Body of pancreas (tissue), 4 donors: ENCODE measurements around the gene SUN5.

ENCODE experiments used
- CTCF ChIP-seq, 7 experiments: fragments of 450-650 bp in 4 of 7; fragments of 200-600 bp in 3 of 7; sonication (generic) in 3 of 7; IDR thresholded peaks; one replicate each; pipeline ENCODE4 v1.5.1; 2016 to 2019; ENCODE audit warnings: antibody characterized with exemption in 7 of 7
- POLR2A ChIP-seq, 3 donors: fragments of 450-650 bp; IDR thresholded peaks; one replicate each; pipeline ENCODE4 v1.6.1; 2016; ENCODE audit warnings: antibody characterized with exemption in 3 of 3, mild to moderate bottlenecking in 2 of 3

DNA sequence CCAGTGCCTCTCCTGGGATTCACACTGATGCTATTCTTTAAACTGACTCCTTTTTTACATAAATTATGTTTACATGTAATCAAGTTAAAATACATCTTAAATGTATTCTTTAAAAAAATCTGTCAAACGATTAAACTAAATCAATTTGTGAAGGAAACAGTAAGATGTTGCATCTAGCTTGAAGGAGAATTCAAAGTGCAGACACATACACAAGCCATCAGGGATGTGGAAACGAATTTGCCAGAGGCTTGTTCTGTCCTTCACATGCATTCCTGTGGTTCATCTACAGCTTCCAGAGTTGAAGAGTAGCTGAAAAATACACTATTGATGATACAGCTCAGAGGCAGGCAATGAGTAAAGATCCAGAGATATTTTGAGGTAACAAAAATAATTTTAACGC lies 42.2 kb upstream of the SUN5 start:
- TF ChIP-seq CTCF (IDR thresholded peaks at IDR 0.05) = no peak
- TF ChIP-seq POLR2A (IDR thresholded peaks at IDR 0.05) = no peak
